ENCODE results near the gene LRRN2. TPM values are rescaled to one million over a fixed set of nuclear protein-coding genes. Genes with fewer than 3 reads are reported as not detected.

The LRRN2 gene
- total RNA-seq, 4 donors from 2014 or later: 0.10 to 0.32 TPM; not detected in 2

GRCh38 chr1:204702552-204703267, 17.2 kb upstream of the LRRN2 start:
- no peak for DNase-seq (ENCODE audit: low spot score in 2 of 2)
- no peak for TF ChIP-seq POLR2A (IDR thresholded peaks at IDR 0.05)
- no peak for TF ChIP-seq CTCF (IDR thresholded peaks at IDR 0.05)
- 62 to 67% methylated on average over 7 of the region's 8 CpGs for WGBS, 2 donors
- intact Hi-C loops (cut with DNase I; ENCODE audit: low total_unique reads): no loop called here
- H3K4me3 ChIP-seq (ENCODE audit: low read depth, poor library complexity, severe bottlenecking): no peak overlapping the region

- intact Hi-C loops (cut with DNase I; ENCODE audit: low total_unique reads): no loop called here
- no peak overlapping the region for H3K4me3 ChIP-seq (ENCODE audit: low read depth, poor library complexity, severe bottlenecking)
- TF ChIP-seq POLR2A (IDR thresholded peaks at IDR 0.05) (no peak), CTCF (IDR thresholded peaks at IDR 0.05) (no peak)
- no peak for DNase-seq (ENCODE audit: low spot score in 2 of 2)
- 86 to 88% methylated on average over 3 of the region's 3 CpGs for WGBS, 2 donors
Observed at GRCh38 chr1:204701229-204701628, 15.7 kb upstream of the LRRN2 start.

GRCh38 chr1:204697893-204698292, 12.4 kb upstream of the LRRN2 start:
- WGBS, 2 donors: 36 to 40% methylated on average over 5 of the region's 5 CpGs
- intact Hi-C loops (cut with DNase I; ENCODE audit: low total_unique reads): no loop called here
- peak in 1 of 2 donors; percentile 54 for DNase-seq (ENCODE audit: low spot score in 2 of 2)
- no peak for TF ChIP-seq POLR2A (IDR thresholded peaks at IDR 0.05)
- TF ChIP-seq CTCF (IDR thresholded peaks at IDR 0.05): no peak
- no peak overlapping the region for H3K4me3 ChIP-seq (ENCODE audit: low read depth, poor library complexity, severe bottlenecking)

- no peak for DNase-seq (ENCODE audit: low spot score in 2 of 2)
- 82 to 86% methylated on average over 17 of the region's 17 CpGs for WGBS, 2 donors
- TF ChIP-seq POLR2A (IDR thresholded peaks at IDR 0.05) (no peak), CTCF (IDR thresholded peaks at IDR 0.05) (no peak)
- H3K4me3 ChIP-seq (ENCODE audit: low read depth, poor library complexity, severe bottlenecking): no peak overlapping the region
- intact Hi-C loops (cut with DNase I; ENCODE audit: low total_unique reads): no loop called here
Observed at GRCh38 chr1:204696606-204697005, 11.1 kb upstream of the LRRN2 start.

GRCh38 chr1:204695692-204696091, 10.2 kb upstream of the LRRN2 start:
- no peak for TF ChIP-seq CTCF (IDR thresholded peaks at IDR 0.05)
- TF ChIP-seq POLR2A (IDR thresholded peaks at IDR 0.05): no peak
- no peak overlapping the region for H3K4me3 ChIP-seq (ENCODE audit: low read depth, poor library complexity, severe bottlenecking)
- intact Hi-C loops (cut with DNase I; ENCODE audit: low total_unique reads): no loop called here
- DNase-seq (ENCODE audit: low spot score in 2 of 2): no peak
- WGBS, 2 donors: 73 to 74% methylated on average over 5 of the region's 5 CpGs

- no peak overlapping the region for H3K4me3 ChIP-seq (ENCODE audit: low read depth, poor library complexity, severe bottlenecking)
- WGBS, 2 donors: 67 to 74% methylated on average over 7 of the region's 7 CpGs
- no peak for TF ChIP-seq POLR2A (IDR thresholded peaks at IDR 0.05)
- intact Hi-C loops (cut with DNase I; ENCODE audit: low total_unique reads): no loop called here
- no peak for DNase-seq (ENCODE audit: low spot score in 2 of 2)
Observed at GRCh38 chr1:204694145-204694544, 8.6 kb upstream of the LRRN2 start.

Measured in lower leg skin (tissue), 4 donors.